BLaER1 (cell line): ENCODE data around the gene KIRREL3.

ENCODE experiments used
- H3K27ac ChIP-seq: shearing (Covaris generic); formaldehyde crosslinking; 2 replicates; pipeline ENCODE4 v1.8.1; 2022
- H3K27me3 ChIP-seq: shearing (Covaris generic); formaldehyde crosslinking; 2 replicates; pipeline ENCODE4 v1.8.1; 2022
- H3K36me3 ChIP-seq: shearing (Covaris generic); formaldehyde crosslinking; 2 replicates; pipeline ENCODE4 v1.8.1; 2022
- H3K4me1 ChIP-seq: shearing (Covaris generic); formaldehyde crosslinking; 2 replicates; pipeline ENCODE4 v1.8.1; 2022
- H3K4me2 ChIP-seq: shearing (Covaris generic); formaldehyde crosslinking; 2 replicates; pipeline ENCODE4 v1.8.1; 2022
- H3K4me3 ChIP-seq: shearing (Covaris generic); formaldehyde crosslinking; 2 replicates; pipeline ENCODE4 v1.8.1; 2022
- H3K9ac ChIP-seq: shearing (Covaris generic); formaldehyde crosslinking; 2 replicates; pipeline ENCODE4 v1.8.1; 2022
- H3K9me3 ChIP-seq: shearing (Covaris generic); formaldehyde crosslinking; 2 replicates; pipeline ENCODE4 v1.8.1; 2022
- H4K20me1 ChIP-seq: shearing (Covaris generic); formaldehyde crosslinking; 2 replicates; pipeline ENCODE4 v1.8.1; 2022
- Cebpa-rat ChIP-seq: shearing (Covaris generic); IDR thresholded peaks from 2 replicates; pipeline ENCODE4 v1.8.1; 2022

KIRREL3 gene

DNA sequence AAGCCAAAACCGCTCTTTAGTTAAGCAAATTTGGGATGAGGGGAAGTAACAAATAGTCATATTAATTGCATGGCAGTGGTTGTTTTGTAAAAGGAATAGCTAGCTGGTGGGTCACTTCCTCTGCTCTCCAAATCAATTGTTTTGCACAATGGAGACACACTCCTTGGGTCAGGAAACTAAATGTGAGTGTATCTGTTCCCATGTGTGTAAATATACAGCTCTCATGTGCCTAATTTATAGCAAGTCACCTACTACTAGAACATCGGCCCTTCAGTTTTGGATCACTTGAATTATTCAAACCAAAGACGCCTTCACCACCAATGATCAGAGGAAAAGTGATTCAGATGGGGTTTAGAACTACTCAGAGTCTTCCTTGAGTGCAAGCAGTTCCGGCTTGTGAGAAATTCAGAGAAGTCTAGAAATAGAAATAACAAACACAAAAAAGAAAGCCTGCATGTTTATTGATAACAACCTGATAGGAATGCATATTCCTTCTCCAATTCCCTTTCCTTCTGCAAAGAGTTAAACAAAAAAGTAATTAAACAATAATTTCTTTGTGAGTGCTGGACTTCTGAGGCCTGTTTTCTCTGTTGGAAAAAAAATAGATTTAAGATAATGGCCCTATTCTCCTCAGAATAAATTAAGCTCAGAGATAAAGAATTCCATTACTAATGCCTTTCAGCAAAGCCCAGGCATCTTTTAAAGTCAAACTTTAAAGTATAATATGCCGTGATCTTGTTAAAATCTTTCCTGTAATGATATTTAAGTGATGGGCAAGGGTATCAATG, 100.4 kb downstream of the KIRREL3 start:
- Histone ChIP-seq H4K20me1 (no peaks in the 10 kb centered on the region), H3K4me1 (peaks cover 9% of the 10 kb centered on the region; the same call in 1 of the 2 replicates), H3K36me3 (no peaks in the 10 kb centered on the region), H3K27ac (no peak overlapping the region), H3K9ac (no peak overlapping the region), H3K27me3 (no peaks in the 10 kb centered on the region), H3K4me2 (no peak overlapping the region), H3K9me3 (peaks cover 14% of the 10 kb centered on the region), H3K4me3 (no peak overlapping the region)
- TF ChIP-seq Cebpa-rat, result no peak

DNA sequence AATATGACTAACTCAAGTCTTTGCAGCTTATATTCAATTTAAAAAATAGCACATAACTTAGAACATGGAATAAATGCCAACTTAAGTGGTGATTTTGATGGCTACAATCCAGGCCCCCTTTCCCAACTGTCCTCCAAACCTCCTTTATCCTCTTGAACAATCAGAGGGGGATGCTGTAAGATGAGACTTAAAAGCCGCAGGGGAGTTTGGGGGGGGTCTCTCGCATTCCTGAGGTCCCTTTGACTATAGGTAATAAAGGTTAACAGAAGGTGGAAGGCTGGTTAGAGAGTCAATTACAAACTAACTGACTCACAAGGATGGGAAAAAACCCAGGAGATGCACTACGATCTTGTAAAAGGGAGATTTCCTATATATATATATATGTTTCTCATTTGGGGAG, 101.8 kb downstream of the KIRREL3 start:
- no peak for TF ChIP-seq Cebpa-rat
- Histone ChIP-seq H3K36me3 (no peaks in the 10 kb centered on the region), H3K4me2 (no peak overlapping the region)

DNA sequence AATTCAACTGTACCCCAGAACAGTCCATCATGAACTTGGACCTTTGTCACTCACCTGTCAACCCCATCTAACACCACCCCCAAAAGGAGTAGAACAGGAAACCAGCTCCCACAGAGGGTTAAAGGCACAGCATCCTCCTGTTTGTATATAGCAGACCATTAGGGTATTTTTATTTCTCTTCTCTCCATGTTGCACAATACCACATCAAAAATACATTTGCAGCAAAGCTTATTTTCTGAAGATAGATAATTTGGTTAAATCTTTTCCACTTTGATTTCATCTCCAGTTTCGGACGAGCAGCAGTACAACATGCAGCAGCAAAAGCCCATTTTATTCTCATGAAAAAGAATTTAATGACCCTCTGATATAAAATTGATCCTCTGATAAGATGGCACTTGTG, 103.1 kb downstream of the KIRREL3 start:
- no peak; the same call in 1 of the 2 replicates for TF ChIP-seq Cebpa-rat
- H3K4me3 ChIP-seq, result no peak overlapping the region
- H3K4me2 ChIP-seq, result no peak overlapping the region

More for the DNA sequence above, 101.8 kb downstream of the KIRREL3 start:
- Histone ChIP-seq H4K20me1 (no peaks in the 10 kb centered on the region), H3K27me3 (no peaks in the 10 kb centered on the region), H3K4me1 (no peaks in the 10 kb centered on the region), H3K27ac (no peak overlapping the region), H3K9me3 (peaks cover 14% of the 10 kb centered on the region), H3K4me3 (no peak overlapping the region), H3K9ac (no peak overlapping the region)

DNA sequence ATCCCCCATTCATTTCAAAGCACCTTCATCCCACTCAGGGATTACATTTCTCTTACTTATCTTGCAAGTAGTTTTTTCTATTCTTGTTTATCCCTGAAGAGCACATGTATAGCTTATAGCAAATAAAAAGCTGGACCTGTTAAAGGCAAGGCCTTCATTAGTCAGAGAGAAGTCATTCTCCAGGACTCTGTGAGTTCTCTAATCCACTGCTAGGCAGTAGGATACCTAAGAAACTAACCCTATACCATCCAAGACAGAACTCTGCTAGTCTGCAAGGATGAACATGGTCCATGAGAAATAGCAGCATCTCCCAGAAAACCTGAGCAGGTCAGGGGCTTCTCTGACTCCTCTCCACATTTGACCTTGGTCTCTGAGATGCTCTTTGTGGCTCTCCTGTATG, 104.5 kb downstream of the KIRREL3 start:
- no peak overlapping the region for H3K27ac ChIP-seq
- H3K27me3 ChIP-seq, result no peaks in the 10 kb centered on the region
- H3K4me3 ChIP-seq, result no peak overlapping the region
- no peaks in the 10 kb centered on the region for H3K36me3 ChIP-seq
- no peak for TF ChIP-seq Cebpa-rat
- no peaks in the 10 kb centered on the region for H3K4me1 ChIP-seq
- peaks cover 14% of the 10 kb centered on the region for H3K9me3 ChIP-seq
- no peak overlapping the region for H3K9ac ChIP-seq
- H4K20me1 ChIP-seq, result no peaks in the 10 kb centered on the region
- H3K4me2 ChIP-seq, result no peak overlapping the region

More for the DNA sequence above, 103.1 kb downstream of the KIRREL3 start:
- H3K4me1 ChIP-seq, result no peaks in the 10 kb centered on the region
- no peak overlapping the region for H3K9ac ChIP-seq
- no peaks in the 10 kb centered on the region for H3K27me3 ChIP-seq
- no peak overlapping the region for H3K27ac ChIP-seq
- no peaks in the 10 kb centered on the region for H4K20me1 ChIP-seq
- peaks cover 14% of the 10 kb centered on the region for H3K9me3 ChIP-seq
- no peaks in the 10 kb centered on the region for H3K36me3 ChIP-seq

DNA sequence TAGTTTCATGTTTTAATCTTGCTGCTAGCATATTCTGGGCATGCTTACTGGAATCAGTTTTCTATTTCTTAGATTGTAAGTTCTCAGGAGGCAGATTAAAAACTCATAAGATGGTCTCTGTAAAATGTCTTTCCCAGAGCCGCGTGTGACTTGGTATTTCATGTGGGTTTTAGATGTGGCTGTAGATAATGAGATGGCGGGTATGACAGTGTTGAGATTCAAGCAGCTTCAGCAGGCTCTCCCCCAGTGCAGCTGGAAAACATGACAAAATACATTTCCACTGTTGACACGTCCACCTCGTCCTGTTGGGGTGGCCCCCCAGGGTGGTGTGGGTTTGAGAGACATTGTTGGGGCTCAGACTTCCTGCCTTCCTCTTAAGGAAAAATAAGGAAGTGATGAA, 106.8 kb downstream of the KIRREL3 start:
- no peak overlapping the region for H3K9ac ChIP-seq

GRCh38 chr11:126892756-126893155, 107.8 kb downstream of the KIRREL3 start:
- Histone ChIP-seq H3K4me3 (no peak overlapping the region), H3K9me3 (peaks cover 14% of the 10 kb centered on the region), H3K36me3 (no peaks in the 10 kb centered on the region), H3K9ac (no peak overlapping the region), H3K4me1 (no peaks in the 10 kb centered on the region), H3K27me3 (no peaks in the 10 kb centered on the region), H4K20me1 (no peaks in the 10 kb centered on the region), H3K4me2 (no peak overlapping the region), H3K27ac (no peak overlapping the region)
- TF ChIP-seq Cebpa-rat, result no peak

More for the DNA sequence above, 106.8 kb downstream of the KIRREL3 start:
- Histone ChIP-seq H4K20me1 (no peaks in the 10 kb centered on the region), H3K27ac (no peak overlapping the region), H3K9me3 (peaks cover 14% of the 10 kb centered on the region), H3K4me1 (no peaks in the 10 kb centered on the region), H3K27me3 (no peaks in the 10 kb centered on the region), H3K4me2 (no peak overlapping the region), H3K36me3 (no peaks in the 10 kb centered on the region), H3K4me3 (no peak overlapping the region)
- no peak for TF ChIP-seq Cebpa-rat

GRCh38 chr11:126891556-126892217, 108.9 kb downstream of the KIRREL3 start:
- Histone ChIP-seq H3K4me2 (no peak overlapping the region), H4K20me1 (no peaks in the 10 kb centered on the region), H3K27ac (no peak overlapping the region), H3K9me3 (peaks cover 14% of the 10 kb centered on the region), H3K9ac (no peak overlapping the region), H3K36me3 (no peaks in the 10 kb centered on the region), H3K4me1 (no peaks in the 10 kb centered on the region), H3K27me3 (no peaks in the 10 kb centered on the region), H3K4me3 (no peak overlapping the region)
- no peak for TF ChIP-seq Cebpa-rat

DNA sequence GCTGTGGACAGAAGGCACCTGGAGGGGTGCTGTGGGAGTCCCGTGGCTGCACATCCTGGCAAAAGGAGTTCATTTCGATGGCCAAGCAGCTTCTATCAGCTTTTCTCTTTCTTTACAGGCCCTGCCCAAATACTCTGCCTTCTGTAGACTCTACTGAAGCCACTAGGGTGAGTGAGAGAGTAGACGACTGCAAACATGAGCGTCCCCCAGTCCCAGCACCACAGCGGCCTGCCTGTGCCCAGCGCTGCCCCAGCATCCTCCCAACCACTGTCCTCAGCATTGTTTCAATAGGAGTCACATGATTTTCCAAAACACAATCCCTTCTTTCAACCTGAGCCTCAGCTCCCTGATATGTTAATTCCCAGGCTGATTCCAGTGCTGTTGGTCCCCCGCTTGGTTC, 110.0 kb downstream of the KIRREL3 start:
- no peak overlapping the region for H3K27ac ChIP-seq
- no peak overlapping the region for H3K4me3 ChIP-seq
- no peak overlapping the region for H3K9ac ChIP-seq
- no peaks in the 10 kb centered on the region for H3K27me3 ChIP-seq
- no peaks in the 10 kb centered on the region for H4K20me1 ChIP-seq
- TF ChIP-seq Cebpa-rat, result no peak
- no peaks in the 10 kb centered on the region for H3K36me3 ChIP-seq
- H3K4me1 ChIP-seq, result no peaks in the 10 kb centered on the region
- H3K4me2 ChIP-seq, result no peak overlapping the region
- H3K9me3 ChIP-seq, result peaks cover 4% of the 10 kb centered on the region; the same call in 1 of the 2 replicates

- H3K27ac ChIP-seq, result no peak overlapping the region
- no peaks in the 10 kb centered on the region for H3K36me3 ChIP-seq
- H3K4me1 ChIP-seq, result no peaks in the 10 kb centered on the region
- H3K9me3 ChIP-seq, result no peaks in the 10 kb centered on the region
- H4K20me1 ChIP-seq, result no peaks in the 10 kb centered on the region
- no peak overlapping the region for H3K4me2 ChIP-seq
- no peak overlapping the region for H3K4me3 ChIP-seq
- TF ChIP-seq Cebpa-rat, result no peak
- no peaks in the 10 kb centered on the region for H3K27me3 ChIP-seq
- H3K9ac ChIP-seq, result no peak overlapping the region
Observed at GRCh38 chr11:126888115-126888712, 112.4 kb downstream of the KIRREL3 start.

GRCh38 chr11:126886636-126887035, 113.9 kb downstream of the KIRREL3 start:
- Histone ChIP-seq H3K9ac (no peak overlapping the region), H3K27ac (no peak overlapping the region), H4K20me1 (no peaks in the 10 kb centered on the region), H3K27me3 (no peaks in the 10 kb centered on the region), H3K9me3 (no peaks in the 10 kb centered on the region), H3K4me1 (no peaks in the 10 kb centered on the region), H3K4me2 (no peak overlapping the region), H3K36me3 (no peaks in the 10 kb centered on the region), H3K4me3 (no peak overlapping the region)
- TF ChIP-seq Cebpa-rat, result no peak
